ENCODE results near the gene KAZALD1. TPM values are rescaled to one million over a fixed set of nuclear protein-coding genes. Genes with fewer than 3 reads are reported as not detected.

The KAZALD1 gene
- total RNA-seq, 4 donors from 2014 or later: 0.98 to 4.9 (median 3.7) TPM

GRCh38 chr10:101095004-101095403 is 33.2 kb downstream of the KAZALD1 start:
- TF ChIP-seq, protein P1, sequence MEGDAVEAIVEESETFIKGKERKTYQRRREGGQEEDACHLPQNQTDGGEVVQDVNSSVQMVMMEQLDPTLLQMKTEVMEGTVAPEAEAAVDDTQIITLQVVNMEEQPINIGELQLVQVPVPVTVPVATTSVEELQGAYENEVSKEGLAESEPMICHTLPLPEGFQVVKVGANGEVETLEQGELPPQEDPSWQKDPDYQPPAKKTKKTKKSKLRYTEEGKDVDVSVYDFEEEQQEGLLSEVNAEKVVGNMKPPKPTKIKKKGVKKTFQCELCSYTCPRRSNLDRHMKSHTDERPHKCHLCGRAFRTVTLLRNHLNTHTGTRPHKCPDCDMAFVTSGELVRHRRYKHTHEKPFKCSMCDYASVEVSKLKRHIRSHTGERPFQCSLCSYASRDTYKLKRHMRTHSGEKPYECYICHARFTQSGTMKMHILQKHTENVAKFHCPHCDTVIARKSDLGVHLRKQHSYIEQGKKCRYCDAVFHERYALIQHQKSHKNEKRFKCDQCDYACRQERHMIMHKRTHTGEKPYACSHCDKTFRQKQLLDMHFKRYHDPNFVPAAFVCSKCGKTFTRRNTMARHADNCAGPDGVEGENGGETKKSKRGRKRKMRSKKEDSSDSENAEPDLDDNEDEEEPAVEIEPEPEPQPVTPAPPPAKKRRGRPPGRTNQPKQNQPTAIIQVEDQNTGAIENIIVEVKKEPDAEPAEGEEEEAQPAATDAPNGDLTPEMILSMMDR (IDR thresholded peaks at IDR 0.05; ENCODE audit: low read depth): no peak

DNA sequence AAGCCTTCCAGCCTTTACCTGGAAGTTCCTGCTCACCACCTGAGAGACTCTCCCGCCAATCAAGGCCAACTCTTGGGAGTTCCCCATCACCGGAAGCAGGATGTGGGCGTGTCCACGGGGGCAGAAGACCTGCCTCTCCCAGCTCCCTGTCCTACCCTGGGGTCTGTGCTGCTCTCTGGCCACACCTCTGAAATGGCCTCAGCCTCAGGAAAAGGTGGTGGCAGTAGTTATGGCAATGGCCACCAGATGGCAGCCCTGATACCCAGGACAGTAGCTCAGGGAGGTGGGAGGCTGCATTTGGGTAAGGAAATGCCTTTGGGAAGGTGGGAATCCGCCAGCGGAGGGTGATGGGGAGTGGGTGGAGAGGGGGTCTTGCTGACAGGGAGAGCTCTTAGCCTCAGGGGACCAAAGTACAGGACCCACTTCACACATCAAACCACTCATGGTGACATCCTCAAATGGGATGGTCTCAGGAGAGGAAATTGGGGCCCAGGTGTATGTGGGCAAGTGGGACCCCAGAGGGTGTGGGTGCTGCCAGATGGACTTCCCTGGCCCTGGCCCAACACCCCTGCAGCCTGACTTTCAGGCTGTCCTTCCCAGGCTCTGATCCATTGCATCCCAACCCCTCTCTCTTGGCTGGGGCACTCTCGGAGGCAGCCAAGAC is 33.9 kb downstream of the KAZALD1 start:
- TF ChIP-seq, protein P1 (IDR thresholded peaks at IDR 0.05; ENCODE audit: low read depth): no peak

DNA sequence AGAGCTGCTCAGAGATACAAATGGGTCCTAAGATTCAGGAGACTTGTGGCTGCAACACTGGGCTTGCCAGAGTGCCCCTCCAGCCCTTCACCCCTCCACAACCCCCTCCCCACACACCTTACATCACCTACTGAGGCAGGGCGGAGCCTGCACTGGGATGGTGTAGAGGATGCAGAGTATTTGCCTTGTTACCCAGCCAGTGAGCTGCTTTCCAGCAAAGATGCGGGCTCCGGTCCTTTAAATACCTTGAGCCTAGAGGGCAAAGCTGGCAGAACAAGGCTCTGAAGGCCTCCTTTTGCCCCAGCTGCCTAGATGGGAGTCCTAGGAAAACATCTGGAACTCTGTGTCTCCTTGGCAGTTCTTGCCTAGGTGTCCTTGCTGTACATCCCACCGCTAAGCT is 34.6 kb downstream of the KAZALD1 start:
- TF ChIP-seq, protein P1 (IDR thresholded peaks at IDR 0.05; ENCODE audit: low read depth): no peak

DNA sequence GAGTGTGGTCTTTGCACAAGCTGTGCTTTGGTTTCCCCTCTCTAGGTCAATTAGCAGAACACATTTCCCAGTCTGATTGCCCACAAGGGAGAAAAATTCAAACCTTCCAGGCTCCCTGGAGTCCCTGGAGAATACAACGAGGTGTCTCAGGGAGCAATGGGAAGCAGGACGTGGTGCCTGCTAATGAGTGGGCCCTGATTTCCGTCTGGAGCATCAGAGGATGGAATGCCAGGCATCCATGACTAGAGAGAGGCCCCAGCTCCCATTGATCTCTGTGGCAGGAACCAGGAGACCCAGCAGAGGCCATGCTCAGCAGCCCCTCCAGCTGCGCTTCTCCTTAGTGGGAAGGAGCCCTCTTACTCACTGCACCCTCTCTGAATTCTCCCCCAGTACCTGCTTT is 36.1 kb downstream of the KAZALD1 start:
- TF ChIP-seq, protein P1 (IDR thresholded peaks at IDR 0.05; ENCODE audit: low read depth): no peak

GRCh38 chr10:101099901-101100300 is 38.1 kb downstream of the KAZALD1 start:
- TF ChIP-seq, protein P1 (IDR thresholded peaks at IDR 0.05; ENCODE audit: low read depth): no peak

GRCh38 chr10:101101372-101101881 is 39.6 kb downstream of the KAZALD1 start:
- TF ChIP-seq, protein P1 (IDR thresholded peaks at IDR 0.05; ENCODE audit: low read depth): no peak

- TF ChIP-seq, protein P1 (IDR thresholded peaks at IDR 0.05; ENCODE audit: low read depth): no peak
Observed at GRCh38 chr10:101103430-101103829, 41.6 kb downstream of the KAZALD1 start.
